Kidney epithelial cell (primary cell): ENCODE measurements around the gene CAPN9. TPM values are rescaled to one million over a fixed set of nuclear protein-coding genes. Genes with fewer than 3 reads are reported as not detected.

Source experiments
- DNase-seq: peaks from one replicate; pipeline ENCODE4 v3.0.0-alpha.2; 2010; ENCODE audit warnings: low read depth
- H3K27me3 ChIP-seq: 2 replicates; pipeline ENCODE4 v1.6.0; 2011; ENCODE audit warnings: low read length; ENCODE audit not compliant: control insufficient read depth, insufficient read depth
- H3K36me3 ChIP-seq: 2 replicates; pipeline ENCODE4 v1.5.1; 2011; ENCODE audit warnings: low read length; ENCODE audit not compliant: control insufficient read depth, insufficient read depth
- H3K4me3 ChIP-seq: 2 replicates; pipeline ENCODE4 v1.5.1; 2011; ENCODE audit warnings: low read depth, mild to moderate bottlenecking, control low read depth, low read length
- CTCF ChIP-seq: IDR thresholded peaks from 2 replicates; pipeline ENCODE4 v1.5.1; 2011; ENCODE audit warnings: mild to moderate bottlenecking, moderate library complexity, low read length, control low read depth, inconsistent platforms; ENCODE audit not compliant: insufficient read depth, poor library complexity, severe bottlenecking
- total RNA-seq: library from RNA; depleted of rRNA; stranded (reverse); fragments of >200 nt; gene quantifications from 2 replicates; pipeline ENCODE4 v1.2.3, GENCODE V29; 2015

The CAPN9 gene
- total RNA-seq, 1 donor from 2014 or later: 0.04 TPM

GRCh38 chr1:230806552-230806951, 59.4 kb downstream of the CAPN9 start:
- H3K4me3 ChIP-seq: no peak overlapping the region
- no peak for TF ChIP-seq CTCF
- DNase-seq: no peak
- no peaks in the 10 kb centered on the region for H3K27me3 ChIP-seq
- no peaks in the 10 kb centered on the region for H3K36me3 ChIP-seq

GRCh38 chr1:230807029-230807428, 59.8 kb downstream of the CAPN9 start:
- TF ChIP-seq CTCF: no peak
- DNase-seq: no peak

GRCh38 chr1:230807561-230808280, 60.5 kb downstream of the CAPN9 start:
- TF ChIP-seq CTCF: no peak
- Histone ChIP-seq H3K27me3 (no peaks in the 10 kb centered on the region), H3K36me3 (no peaks in the 10 kb centered on the region), H3K4me3 (no peak overlapping the region)
- DNase-seq: no peak

More at GRCh38 chr1:230807029-230807428, 59.8 kb downstream of the CAPN9 start:
- Histone ChIP-seq H3K27me3 (no peaks in the 10 kb centered on the region), H3K36me3 (no peaks in the 10 kb centered on the region), H3K4me3 (no peak overlapping the region)

- no peak for TF ChIP-seq CTCF
- no peak for DNase-seq
- H3K27me3 ChIP-seq: no peaks in the 10 kb centered on the region
- H3K4me3 ChIP-seq: no peak overlapping the region
- H3K36me3 ChIP-seq: no peaks in the 10 kb centered on the region
These were observed 61.2 kb downstream of the CAPN9 start for GRCh38 chr1:230808281-230808872.

GRCh38 chr1:230809256-230809990, 62.2 kb downstream of the CAPN9 start:
- H3K36me3 ChIP-seq: no peaks in the 10 kb centered on the region
- TF ChIP-seq CTCF: no peak
- no peak for DNase-seq
- no peaks in the 10 kb centered on the region for H3K27me3 ChIP-seq
- no peak overlapping the region for H3K4me3 ChIP-seq
